ENCODE data around the gene BDP1. TPM values are rescaled to one million over a fixed set of nuclear protein-coding genes. Genes with fewer than 3 reads are reported as not detected.
"Not testable (repeated sequence)": the region's sequence is repeated elsewhere in the genome, so short reads cannot be mapped to it uniquely, and the experiment has no call there.

Gene BDP1
- total and polyA plus RNA-seq, 7 experiments from 2014 or later = 8.9 to 48.7 (median 35.5) TPM

DNA sequence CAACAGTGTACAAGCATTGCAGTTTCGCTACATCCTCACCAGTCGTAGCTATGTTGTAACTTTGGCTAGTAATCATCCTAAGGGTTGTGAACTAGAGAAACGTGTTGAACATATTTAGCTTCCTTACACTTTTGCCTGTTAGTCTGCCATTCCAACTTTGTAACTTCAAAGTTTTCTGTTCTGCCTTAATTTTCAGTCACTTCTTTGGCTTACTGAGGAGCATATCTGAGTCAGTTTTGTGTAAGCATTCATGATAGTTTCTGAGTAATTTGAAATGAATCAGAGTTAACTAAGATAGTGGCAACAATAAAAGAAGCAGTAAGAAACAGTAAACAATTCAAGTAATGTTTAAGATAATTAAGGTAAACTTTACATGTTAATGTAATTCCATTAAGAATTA lies 72.8 kb downstream of the BDP1 start:
- Histone ChIP-seq H3K36me3 (ENCODE audit: control insufficient read depth in 2 of 3, insufficient read depth in 3 of 3, low read length in 3 of 3) (peaks cover 0 to 16% (median 9%) of the 10 kb centered on the region in 3 experiments), H3K9me3 (ENCODE audit: control insufficient read depth in 2 of 3, low read length in 3 of 3) (no peaks in the 10 kb centered on the region), H3K27ac (ENCODE audit: low read depth, low read length) (no peak overlapping the region), H3K4me1 (ENCODE audit: control insufficient read depth in 2 of 2, insufficient read depth in 2 of 2, low read length in 2 of 2) (no peaks in the 10 kb centered on the region), H3K4me3 (ENCODE audit: low read length) (no peak overlapping the region), H3K27me3 (ENCODE audit: control insufficient read depth in 2 of 2, insufficient read depth in 2 of 2, low read length in 2 of 2) (no peaks in the 10 kb centered on the region)
- intact Hi-C loops (cut with micrococcal nuclease) = no loop called here
- peaks cover 5 to 38% (median 20%) of the 10 kb centered on the region in 5 donors for H3K36me3 Mint-ChIP-seq
- H3K4me1 Mint-ChIP-seq = peaks cover 0 to 5% (median 0%) of the 10 kb centered on the region in 7 donors
- no peaks in the 10 kb centered on the region for H3K9me3 Mint-ChIP-seq
- CTCF ChIA-PET = no interaction called here
- ATAC-seq (no peak), DNase-seq (no peak)
- H3K27ac Mint-ChIP-seq = peak overlapping the region in 1 of 9 donors; percentile 12
- no peaks in the 10 kb centered on the region for H3K27me3 Mint-ChIP-seq
- POLR2A ChIA-PET = no interaction called here
- no peak overlapping the region for H3K4me3 Mint-ChIP-seq

DNA sequence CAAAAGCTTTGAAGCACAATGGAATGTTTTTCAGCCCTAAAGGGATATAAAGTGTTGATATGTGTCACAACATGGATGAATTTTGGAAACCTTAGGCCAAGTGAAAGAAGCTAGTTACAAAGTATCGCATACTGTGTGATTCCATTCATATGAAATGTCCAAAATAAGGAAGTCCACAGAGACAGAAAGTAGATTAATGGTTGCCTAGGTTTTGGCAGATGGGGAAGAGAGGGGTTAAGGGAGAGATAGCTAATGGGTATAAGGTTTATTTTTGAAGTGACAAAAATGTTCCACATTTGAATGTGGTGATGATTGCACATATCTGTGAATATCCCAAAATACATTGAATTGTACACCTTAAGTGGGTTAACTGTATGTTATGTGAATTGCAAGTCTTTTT lies 74.2 kb downstream of the BDP1 start:
- no peak for DNase-seq
- no peaks in the 10 kb centered on the region for H3K27me3 ChIP-seq (ENCODE audit: control insufficient read depth in 2 of 2, insufficient read depth in 2 of 2, low read length in 2 of 2)
- no peaks in the 10 kb centered on the region for H3K4me1 ChIP-seq (ENCODE audit: control insufficient read depth in 2 of 2, insufficient read depth in 2 of 2, low read length in 2 of 2)
- Mint-ChIP-seq H3K27ac (peak overlapping the region in 1 of 9 donors; percentile 12), H3K9me3 (no peaks in the 10 kb centered on the region), H3K4me3 (no peak overlapping the region), H3K4me1 (peaks cover 0 to 12% (median 5%) of the 10 kb centered on the region in 7 donors), H3K36me3 (peaks cover 9 to 45% (median 22%) of the 10 kb centered on the region in 5 donors), H3K27me3 (no peaks in the 10 kb centered on the region)
- ATAC-seq = no peak
- H3K27ac ChIP-seq (ENCODE audit: low read depth, low read length) = no peak overlapping the region
- intact Hi-C loops (cut with micrococcal nuclease) = no loop called here
- H3K9me3 ChIP-seq (ENCODE audit: control insufficient read depth in 2 of 3, low read length in 3 of 3) = no peaks in the 10 kb centered on the region
- peaks cover 0 to 7% (median 0%) of the 10 kb centered on the region in 3 experiments for H3K36me3 ChIP-seq (ENCODE audit: control insufficient read depth in 2 of 3, insufficient read depth in 3 of 3, low read length in 3 of 3)
- H3K4me3 ChIP-seq (ENCODE audit: low read length) = no peak overlapping the region
- ChIA-PET CTCF (no interaction called here), POLR2A (no interaction called here)

DNA sequence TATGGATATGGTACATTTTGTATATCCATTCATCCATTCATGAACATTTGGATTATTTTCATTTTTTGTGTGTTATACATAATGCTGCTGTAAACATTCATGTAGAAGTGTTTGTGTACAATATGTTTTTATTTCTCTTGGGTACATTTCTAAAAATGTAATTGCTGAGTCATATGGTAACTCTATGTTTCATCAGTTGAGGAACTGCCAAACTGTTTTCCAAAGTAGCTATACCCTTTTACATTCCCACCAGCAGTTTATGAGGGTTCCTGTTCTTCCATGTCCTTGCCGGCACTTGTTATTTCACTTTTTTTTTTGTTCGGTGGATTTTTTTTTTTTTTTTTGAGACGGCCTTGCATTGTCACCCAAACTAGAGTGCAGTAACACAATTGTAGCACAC lies 77.7 kb downstream of the BDP1 start:
- intact Hi-C loops (cut with micrococcal nuclease) = no loop called here
- ATAC-seq (peak; percentile 22), DNase-seq (no peak)
- Mint-ChIP-seq H3K4me1 (peaks cover 0 to 16% (median 12%) of the 10 kb centered on the region in 7 donors), H3K36me3 (peaks cover 8 to 54% (median 34%) of the 10 kb centered on the region in 5 donors), H3K27ac (peak overlapping the region in 3 of 9 donors; percentile 24 to 72 (median 58)), H3K4me3 (no peak overlapping the region), H3K27me3 (no peaks in the 10 kb centered on the region), H3K9me3 (no peaks in the 10 kb centered on the region)
- Histone ChIP-seq H3K27ac (ENCODE audit: low read depth, low read length) (no peak overlapping the region), H3K4me1 (ENCODE audit: control insufficient read depth in 2 of 2, insufficient read depth in 2 of 2, low read length in 2 of 2) (no peaks in the 10 kb centered on the region), H3K27me3 (ENCODE audit: control insufficient read depth in 2 of 2, insufficient read depth in 2 of 2, low read length in 2 of 2) (no peaks in the 10 kb centered on the region), H3K36me3 (ENCODE audit: control insufficient read depth in 2 of 3, insufficient read depth in 3 of 3, low read length in 3 of 3) (peaks cover 0 to 28% (median 4%) of the 10 kb centered on the region in 3 experiments), H3K4me3 (ENCODE audit: low read length) (no peak overlapping the region), H3K9me3 (ENCODE audit: control insufficient read depth in 2 of 3, low read length in 3 of 3) (no peaks in the 10 kb centered on the region)
- POLR2A ChIA-PET = no interaction called here
- CTCF ChIA-PET = interaction anchor here (1.0 kb wide), 1 partner anchor 12 kb away, joined by 4 read pairs; no protein-coding TSS in a partner anchor

- Mint-ChIP-seq H3K36me3 (peaks cover 8 to 52% (median 38%) of the 10 kb centered on the region in 5 donors), H3K27me3 (no peaks in the 10 kb centered on the region), H3K4me1 (peaks cover 0 to 18% (median 12%) of the 10 kb centered on the region in 7 donors), H3K9me3 (no peaks in the 10 kb centered on the region), H3K4me3 (no peak overlapping the region), H3K27ac (peak overlapping the region in 3 of 9 donors; percentile 47 to 72 (median 52))
- H3K27ac ChIP-seq (ENCODE audit: low read depth, low read length) = no peak overlapping the region
- peak in 5 of 9 donors; percentile 5 to 30 (median 13) for DNase-seq
- H3K27me3 ChIP-seq (ENCODE audit: control insufficient read depth in 2 of 2, insufficient read depth in 2 of 2, low read length in 2 of 2) = no peaks in the 10 kb centered on the region
- peaks cover 0 to 28% (median 4%) of the 10 kb centered on the region in 3 experiments for H3K36me3 ChIP-seq (ENCODE audit: control insufficient read depth in 2 of 3, insufficient read depth in 3 of 3, low read length in 3 of 3)
- no peak overlapping the region for H3K4me3 ChIP-seq (ENCODE audit: low read length)
- ATAC-seq = peak; percentile 78
- H3K9me3 ChIP-seq (ENCODE audit: control insufficient read depth in 2 of 3, low read length in 3 of 3) = no peaks in the 10 kb centered on the region
- POLR2A ChIA-PET = no interaction called here
- no peaks in the 10 kb centered on the region for H3K4me1 ChIP-seq (ENCODE audit: control insufficient read depth in 2 of 2, insufficient read depth in 2 of 2, low read length in 2 of 2)
- intact Hi-C loops (cut with micrococcal nuclease) = no loop called here
- CTCF ChIA-PET = no interaction called here
These were observed 78.2 kb downstream of the BDP1 start for GRCh38 chr5:71533615-71534014.

DNA sequence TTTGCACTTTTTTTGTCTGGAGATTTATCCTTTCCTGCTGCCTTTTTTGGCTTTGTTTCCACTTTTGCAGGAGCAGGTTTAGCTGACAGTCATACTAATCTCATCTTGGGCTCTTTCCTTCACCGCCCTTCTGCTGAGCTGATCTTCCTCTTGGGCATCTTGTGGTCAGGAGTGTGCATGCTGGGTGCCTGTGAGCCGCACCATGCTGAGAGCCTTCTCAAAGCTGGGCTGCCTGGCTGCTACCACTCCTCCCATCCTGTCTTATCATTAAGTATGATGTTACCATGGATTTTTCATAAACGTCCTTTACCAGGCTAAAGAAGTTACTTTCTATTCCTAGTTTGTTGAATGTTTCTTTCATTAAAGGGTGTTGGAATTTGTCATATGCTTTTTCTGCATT lies 82.2 kb downstream of the BDP1 start:
- no peak for DNase-seq
- H3K27ac Mint-ChIP-seq = peak overlapping the region in 2 of 9 donors; percentile 2 to 46
- intact Hi-C loops (cut with micrococcal nuclease) = no loop called here
- peaks cover 0 to 54% (median 10%) of the 10 kb centered on the region in 3 experiments for H3K36me3 ChIP-seq (ENCODE audit: control insufficient read depth in 2 of 3, insufficient read depth in 3 of 3, low read length in 3 of 3)
- no peak for ATAC-seq
- H3K9me3 Mint-ChIP-seq = no peaks in the 10 kb centered on the region
- POLR2A ChIA-PET = no interaction called here
- H3K4me1 ChIP-seq (ENCODE audit: control insufficient read depth in 2 of 2, insufficient read depth in 2 of 2, low read length in 2 of 2) = no peaks in the 10 kb centered on the region
- no peaks in the 10 kb centered on the region for H3K27me3 Mint-ChIP-seq
- CTCF ChIA-PET = no interaction called here
- H3K9me3 ChIP-seq (ENCODE audit: control insufficient read depth in 2 of 3, low read length in 3 of 3) = no peaks in the 10 kb centered on the region
- H3K27me3 ChIP-seq (ENCODE audit: control insufficient read depth in 2 of 2, insufficient read depth in 2 of 2, low read length in 2 of 2) = no peaks in the 10 kb centered on the region
- no peak overlapping the region for H3K4me3 Mint-ChIP-seq
- peaks cover 0 to 18% (median 12%) of the 10 kb centered on the region in 7 donors for H3K4me1 Mint-ChIP-seq
- no peak overlapping the region for H3K4me3 ChIP-seq (ENCODE audit: low read length)
- peaks cover 8 to 61% (median 54%) of the 10 kb centered on the region in 5 donors for H3K36me3 Mint-ChIP-seq
- H3K27ac ChIP-seq (ENCODE audit: low read depth, low read length) = no peak overlapping the region

GRCh38 chr5:71550885-71551284 lies 95.4 kb downstream of the BDP1 start:
- not testable (repeated sequence) for H3K27ac ChIP-seq (ENCODE audit: low read depth, low read length); H3K4me1 Mint-ChIP-seq
- H3K36me3 Mint-ChIP-seq = peaks cover 9 to 72% (median 36%) of the 10 kb centered on the region in 5 donors

GRCh38 chr5:71551582-71551981 lies 96.1 kb downstream of the BDP1 start:
- H3K4me3 ChIP-seq (ENCODE audit: low read length); intact Hi-C loops (cut with micrococcal nuclease); H3K9me3 ChIP-seq (ENCODE audit: control insufficient read depth in 2 of 3, low read length in 3 of 3); H3K27ac Mint-ChIP-seq; CTCF ChIA-PET; DNase-seq; H3K27ac ChIP-seq (ENCODE audit: low read depth, low read length); ATAC-seq; H3K4me1 Mint-ChIP-seq; H3K4me3 Mint-ChIP-seq; H3K27me3 ChIP-seq (ENCODE audit: control insufficient read depth in 2 of 2, insufficient read depth in 2 of 2, low read length in 2 of 2); H3K27me3 Mint-ChIP-seq; H3K4me1 ChIP-seq (ENCODE audit: control insufficient read depth in 2 of 2, insufficient read depth in 2 of 2, low read length in 2 of 2); POLR2A ChIA-PET; H3K9me3 Mint-ChIP-seq: not testable (repeated sequence)
- H3K36me3 ChIP-seq (ENCODE audit: control insufficient read depth in 2 of 3, insufficient read depth in 3 of 3, low read length in 3 of 3) = peaks cover 9 to 70% (median 11%) of the 10 kb centered on the region in 3 experiments
- peaks cover 9 to 72% (median 31%) of the 10 kb centered on the region in 5 donors for H3K36me3 Mint-ChIP-seq

More at GRCh38 chr5:71550885-71551284, 95.4 kb downstream of the BDP1 start:
- POLR2A ChIA-PET; H3K4me3 ChIP-seq (ENCODE audit: low read length); H3K9me3 Mint-ChIP-seq; H3K27ac Mint-ChIP-seq; H3K4me1 ChIP-seq (ENCODE audit: control insufficient read depth in 2 of 2, insufficient read depth in 2 of 2, low read length in 2 of 2); ATAC-seq; CTCF ChIA-PET; intact Hi-C loops (cut with micrococcal nuclease); H3K27me3 Mint-ChIP-seq; H3K4me3 Mint-ChIP-seq; H3K27me3 ChIP-seq (ENCODE audit: control insufficient read depth in 2 of 2, insufficient read depth in 2 of 2, low read length in 2 of 2); DNase-seq; H3K9me3 ChIP-seq (ENCODE audit: control insufficient read depth in 2 of 3, low read length in 3 of 3): not testable (repeated sequence)
- peaks cover 9 to 72% (median 17%) of the 10 kb centered on the region in 3 experiments for H3K36me3 ChIP-seq (ENCODE audit: control insufficient read depth in 2 of 3, insufficient read depth in 3 of 3, low read length in 3 of 3)

Data from naive thymus-derived CD4-positive, alpha-beta T cell (primary cell).